CD14-positive monocyte (primary cell): Measurements from ENCODE around the gene KCNT1. TPM values are rescaled to one million over a fixed set of nuclear protein-coding genes. Genes with fewer than 3 reads are reported as not detected.

Experiments
- DNase-seq, 3 donors: peaks; one replicate each; pipeline ENCODE4 v3.0.0-alpha.2; 2011 to 2022
- H2AFZ ChIP-seq: 2 replicates; pipeline ENCODE4 v1.6.0; 2012; ENCODE audit warnings: mild to moderate bottlenecking, low read depth, low read length, inconsistent platforms; ENCODE audit not compliant: insufficient read depth, poor library complexity, severe bottlenecking
- H3K27ac ChIP-seq, 2 donors: 1 replicate in 1 of 2; 2 replicates in 1 of 2; pipeline ENCODE4 v1.5.1; 2012 to 2013; ENCODE audit warnings: low read length in 2 of 2, control low read depth in 1 of 2, inconsistent platforms in 1 of 2, low read depth in 1 of 2, mild to moderate bottlenecking in 1 of 2
- H3K27me3 ChIP-seq, 2 donors: one replicate each; pipeline versions ENCODE4 v1.6.0 to v1.6.1; 2011 to 2013; ENCODE audit warnings: low read length in 2 of 2; ENCODE audit not compliant: control insufficient read depth in 2 of 2, insufficient read depth in 2 of 2
- H3K36me3 ChIP-seq, 2 donors: replicated peaks in 1 of 2; 1 replicate in 1 of 2; 2 replicates in 1 of 2; pipeline versions ENCODE4 v1.5.1 to v1.6.1; 2012 to 2013; ENCODE audit warnings: low read length in 2 of 2, control low read depth in 1 of 2, inconsistent platforms in 1 of 2, mild to moderate bottlenecking in 1 of 2; ENCODE audit not compliant: insufficient read depth in 2 of 2, control insufficient read depth in 1 of 2
- H3K4me1 ChIP-seq, 2 donors: 1 replicate in 1 of 2; 2 replicates in 1 of 2; pipeline versions ENCODE4 v1.5.1 to v1.6.1; 2012 to 2013; ENCODE audit warnings: low read length in 2 of 2, control low read depth in 1 of 2, inconsistent platforms in 1 of 2, mild to moderate bottlenecking in 1 of 2, moderate library complexity in 1 of 2; ENCODE audit not compliant: insufficient read depth in 2 of 2, control insufficient read depth in 1 of 2
- H3K4me2 ChIP-seq: replicated peaks from 2 replicates; pipeline ENCODE3; 2012; ENCODE audit warnings: low read length, moderate library complexity, mild to moderate bottlenecking; ENCODE audit not compliant: poor library complexity, severe bottlenecking; ENCODE audit errors: extremely low read depth
- H3K4me3 ChIP-seq, 3 experiments: fragments of 200-600 bp in 1 of 3; sonication (generic) in 1 of 3; replicated peaks in 1 of 3; 1 replicate in 2 of 3; 2 replicates in 1 of 3; pipeline ENCODE4 v1.5.1; 2011 to 2013; ENCODE audit warnings: low read length in 3 of 3, mild to moderate bottlenecking in 3 of 3, control low read depth in 2 of 3, low read depth in 2 of 3, inconsistent platforms in 1 of 3, moderate library complexity in 1 of 3
- H3K79me2 ChIP-seq: 2 replicates; pipeline ENCODE4 v1.6.0; 2012; ENCODE audit warnings: mild to moderate bottlenecking, control low read depth, inconsistent platforms, low read length, moderate library complexity; ENCODE audit not compliant: insufficient read depth
- H3K9ac ChIP-seq: 2 replicates; pipeline ENCODE4 v1.6.0; 2017; ENCODE audit warnings: low read length, mild to moderate bottlenecking; ENCODE audit not compliant: insufficient read depth, poor library complexity, severe bottlenecking
- H3K9me3 ChIP-seq, 2 donors: replicated peaks in 1 of 2; 1 replicate in 1 of 2; 2 replicates in 1 of 2; pipeline versions ENCODE4 v1.5.1 to v1.6.1; 2012 to 2013; ENCODE audit warnings: low read length in 2 of 2, control low read depth in 1 of 2; ENCODE audit not compliant: control insufficient read depth in 1 of 2, insufficient read depth in 1 of 2
- H4K20me1 ChIP-seq: 2 replicates; pipeline ENCODE4 v1.6.0; 2012; ENCODE audit warnings: mild to moderate bottlenecking, low read length, control low read depth, moderate library complexity; ENCODE audit not compliant: insufficient read depth
- H3K27ac Mint-ChIP-seq, 7 donors: one replicate each; pipeline ENCODE4 v1.8.0; 2020; ENCODE audit warnings: mild to moderate bottlenecking in 7 of 7, mixed read lengths in 7 of 7, moderate library complexity in 6 of 7, inconsistent platforms in 2 of 7
- H3K27me3 Mint-ChIP-seq, 3 donors: one replicate each; pipeline ENCODE4 v1.8.0; 2021 to 2022; ENCODE audit warnings: low read depth in 3 of 3, mild to moderate bottlenecking in 3 of 3, mixed read lengths in 3 of 3, moderate library complexity in 3 of 3, inconsistent platforms in 1 of 3
- H3K36me3 Mint-ChIP-seq, 2 donors: one replicate each; pipeline ENCODE4 v1.8.0; 2020; ENCODE audit warnings: mixed read lengths in 2 of 2, inconsistent platforms in 1 of 2, mild to moderate bottlenecking in 1 of 2
- H3K4me1 Mint-ChIP-seq: one replicate; pipeline ENCODE4 v1.8.0; 2020; ENCODE audit warnings: mild to moderate bottlenecking, mixed read lengths
- H3K4me3 Mint-ChIP-seq, 2 donors: one replicate each; pipeline ENCODE4 v1.8.0; 2020; ENCODE audit warnings: mild to moderate bottlenecking in 2 of 2, mixed read lengths in 2 of 2, moderate library complexity in 1 of 2
- H3K9me3 Mint-ChIP-seq, 7 donors: one replicate each; pipeline ENCODE4 v1.8.0; 2020 to 2022; ENCODE audit warnings: mixed read lengths in 7 of 7, mild to moderate bottlenecking in 6 of 7, moderate library complexity in 6 of 7, inconsistent platforms in 2 of 7
- CTCF ChIP-seq: fragments of 200-600 bp; IDR thresholded peaks from one replicate; pipeline ENCODE4 v1.8.0; 2022; ENCODE audit warnings: antibody characterized with exemption, mild to moderate bottlenecking
- WGBS: methylation state at CpG from one replicate; pipeline ENCODE4 v1.1.5; 2013; ENCODE audit warnings: missing lambda C conversion rate; ENCODE audit not compliant: insufficient coverage; 5-methylcytosine and 5-hydroxymethylcytosine counted together
- intact Hi-C, 2 donors: fragments of 100-400 bp; cut with micrococcal nuclease; formaldehyde crosslinking; loops; one replicate each; pipeline versions ENCODE4 v1.15.0 to v1.15.1; 2023
- polyA plus RNA-seq, 3 donors: library from polyadenylated mRNA; depleted of rRNA in 1 of 3; unstranded in 2 of 3; stranded (reverse) in 1 of 3; fragments of 300-500 nt in 2 of 3; fragments of >200 nt in 1 of 3; fragmentation: Illumina TruSeq in 2 of 3; gene quantifications; 1 replicate in 2 of 3; 2 replicates in 1 of 3; pipeline ENCODE4 v1.2.3, GENCODE V29; 2012 to 2021

Gene KCNT1
- polyA plus RNA-seq, 3 donors = not detected

DNA sequence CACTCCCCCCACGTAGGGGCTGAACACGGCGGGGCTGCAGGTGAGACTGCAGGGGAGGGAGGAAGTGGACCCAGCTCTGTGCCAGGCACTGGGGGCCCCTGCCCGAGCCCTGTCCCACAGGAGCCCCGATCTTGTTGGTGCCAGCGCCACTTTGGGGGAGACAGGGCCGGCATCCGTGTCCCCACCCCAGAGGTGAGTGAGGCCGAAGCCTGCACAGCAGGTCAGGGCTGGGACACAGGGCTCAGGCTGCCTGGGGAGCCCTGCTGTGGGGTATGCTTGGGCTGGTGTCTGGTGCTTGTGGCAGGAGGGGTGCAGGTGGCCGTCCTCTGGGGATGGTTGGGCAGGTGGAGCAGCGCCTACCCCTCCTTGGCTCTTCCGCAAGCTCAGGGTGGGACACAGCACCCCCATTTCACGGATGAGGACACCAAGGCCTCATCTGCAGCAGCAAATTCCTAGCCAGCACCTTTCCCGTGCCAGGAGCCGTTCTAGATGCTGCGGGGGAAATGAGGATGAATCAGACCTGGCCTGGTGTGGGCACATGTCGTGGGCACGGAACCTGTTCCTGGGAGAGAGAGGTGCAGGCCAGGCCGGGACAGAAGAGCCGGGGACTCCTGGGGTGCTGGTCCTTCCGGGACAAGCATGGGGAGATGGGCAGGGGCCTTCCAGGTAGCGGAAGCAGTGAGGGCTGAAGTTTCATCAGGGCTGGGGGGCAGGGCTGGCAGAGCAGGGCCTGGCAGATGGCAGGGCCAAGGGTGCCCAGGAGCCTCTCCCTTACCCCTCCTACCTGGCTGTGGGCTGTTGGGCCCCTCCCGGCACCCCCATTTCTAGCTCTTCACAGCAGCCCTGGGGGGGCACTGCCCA lies 35.2 kb downstream of the KCNT1 start:
- Histone ChIP-seq H3K79me2 (no peaks in the 10 kb centered on the region), H3K4me1 (no peaks in the 10 kb centered on the region), H3K27me3 (peaks cover 0 to 12% of the 10 kb centered on the region in 2 donors), H3K27ac (no peak overlapping the region), H3K4me2 (no peak overlapping the region), H2AFZ (no peak overlapping the region), H3K4me3 (no peak overlapping the region), H3K9me3 (peaks cover 0 to 3% of the 10 kb centered on the region in 2 donors), H3K36me3 (no peaks in the 10 kb centered on the region), H3K9ac (no peak overlapping the region), H4K20me1 (no peaks in the 10 kb centered on the region)
- intact Hi-C loops = no loop called here
- H3K4me1 Mint-ChIP-seq = no peaks in the 10 kb centered on the region
- H3K27ac Mint-ChIP-seq = no peak overlapping the region
- no peak for TF ChIP-seq CTCF
- H3K36me3 Mint-ChIP-seq = no peaks in the 10 kb centered on the region
- no peak for DNase-seq
- H3K4me3 Mint-ChIP-seq = peak overlapping the region in 1 of 2 donors; percentile 48
- peaks cover 9 to 35% (median 28%) of the 10 kb centered on the region in 3 donors for H3K27me3 Mint-ChIP-seq
- WGBS = 69% methylated on average over 20 of the region's 23 CpGs
- peaks cover 0 to 5% (median 3%) of the 10 kb centered on the region in 7 donors for H3K9me3 Mint-ChIP-seq

DNA sequence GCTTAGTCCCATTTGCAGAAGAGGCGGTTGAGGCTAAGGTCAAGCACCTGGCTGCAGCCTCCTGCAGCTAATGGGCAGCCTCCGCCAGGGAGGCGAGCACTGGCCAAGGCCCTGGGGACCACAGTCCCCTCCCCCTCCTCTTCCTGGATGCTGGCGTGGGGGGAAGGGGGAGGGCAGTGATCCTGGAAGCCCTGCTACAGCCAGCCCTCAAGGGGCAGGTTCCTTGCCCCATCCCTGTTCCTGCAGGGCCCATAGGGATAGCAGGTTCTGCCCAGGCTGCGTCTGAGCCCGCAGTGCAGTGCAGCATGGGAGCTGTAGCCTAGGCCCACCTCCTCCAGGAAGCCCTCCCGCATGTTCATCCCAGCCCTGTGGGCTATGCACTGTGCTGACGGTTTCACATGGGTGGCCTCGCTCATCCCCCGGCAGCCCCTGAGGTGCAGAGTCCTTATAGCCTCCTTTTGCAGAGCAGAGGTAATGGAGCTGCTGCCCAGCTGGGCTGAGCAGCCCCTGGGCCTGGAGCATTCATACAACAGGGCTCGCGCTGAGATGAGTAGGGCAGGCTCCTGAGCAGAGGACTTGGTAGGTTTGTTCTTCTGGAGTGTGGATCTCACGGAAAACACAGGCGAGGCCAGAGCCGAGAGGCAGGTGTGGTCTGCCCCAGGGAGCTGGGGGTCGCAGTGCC lies 36.0 kb downstream of the KCNT1 start:
- Mint-ChIP-seq H3K4me1 (no peaks in the 10 kb centered on the region), H3K36me3 (no peaks in the 10 kb centered on the region), H3K4me3 (no peak overlapping the region), H3K27me3 (peaks cover 9 to 34% (median 26%) of the 10 kb centered on the region in 3 donors), H3K9me3 (no peaks in the 10 kb centered on the region), H3K27ac (no peak overlapping the region)
- no peak overlapping the region for H3K4me3 ChIP-seq
- no peaks in the 10 kb centered on the region for H3K79me2 ChIP-seq
- no peak for TF ChIP-seq CTCF
- H3K27me3 ChIP-seq = peaks cover 0 to 12% of the 10 kb centered on the region in 2 donors
- no peaks in the 10 kb centered on the region for H3K4me1 ChIP-seq
- H3K9me3 ChIP-seq = no peaks in the 10 kb centered on the region
- no peak overlapping the region for H2AFZ ChIP-seq
- H4K20me1 ChIP-seq = no peaks in the 10 kb centered on the region
- intact Hi-C loops = no loop called here
- H3K27ac ChIP-seq = no peak overlapping the region
- H3K4me2 ChIP-seq = no peak overlapping the region
- H3K36me3 ChIP-seq = no peaks in the 10 kb centered on the region
- 75% methylated on average over 12 of the region's 16 CpGs for WGBS
- no peak overlapping the region for H3K9ac ChIP-seq
- DNase-seq = no peak
